HL-60 (cell line): ENCODE measurements around the gene B3GALNT2.

ENCODE experiments used
- GABPA ChIP-seq: IDR thresholded peaks from 2 replicates; pipeline ENCODE4 v1.6.1; 2012; ENCODE audit warnings: low read depth
- POLR2AphosphoS5 ChIP-seq: IDR thresholded peaks from 2 replicates; pipeline ENCODE4 v1.6.1; 2012; ENCODE audit warnings: low read depth
- SPI1 ChIP-seq: IDR thresholded peaks from 2 replicates; pipeline ENCODE4 v1.6.1; 2012; ENCODE audit warnings: low read depth, mild to moderate bottlenecking, borderline replicate concordance
- TF ChIP-seq, protein P1 (sequence below): IDR thresholded peaks from one replicate; pipeline ENCODE4 v1.5.1; 2011; ENCODE audit warnings: low read length, control low read depth, inconsistent platforms; ENCODE audit not compliant: insufficient read depth
- TF ChIP-seq, protein P2 (sequence below): IDR thresholded peaks from 2 replicates; pipeline ENCODE4 v1.6.1; 2012; ENCODE audit warnings: low read depth; ENCODE audit not compliant: insufficient replicate concordance

DNA sequence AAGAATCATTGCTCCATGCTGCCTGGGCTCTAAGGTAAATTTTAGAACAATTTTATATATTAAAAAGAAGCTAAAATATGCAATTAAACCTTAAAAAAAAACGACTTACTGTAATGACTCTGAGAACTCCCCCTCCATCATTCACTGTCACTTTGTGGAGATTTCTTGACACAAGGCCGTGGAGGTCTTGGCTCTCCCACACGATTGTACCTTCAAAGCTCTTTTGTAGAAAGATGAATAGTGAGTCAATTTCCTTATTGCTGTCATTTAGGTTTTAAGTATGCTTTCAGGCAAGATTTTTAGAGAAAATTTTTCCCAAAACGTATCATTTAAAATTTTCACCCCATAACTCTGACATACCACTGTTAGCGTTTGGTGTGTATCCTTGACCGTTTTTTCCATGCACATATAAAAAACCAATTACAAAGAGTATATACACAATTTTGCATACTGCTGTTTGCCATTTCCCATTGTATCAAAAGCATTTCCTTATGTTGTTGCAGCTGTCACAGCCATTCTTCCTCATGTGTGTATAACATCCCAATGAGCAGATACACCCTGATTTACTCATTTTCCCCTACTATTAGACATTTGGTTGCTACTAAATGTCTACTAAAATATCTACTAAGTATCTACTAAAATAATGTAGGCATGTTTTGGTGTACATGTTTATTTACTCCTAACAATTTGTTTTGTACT lies 33.4 kb downstream of the B3GALNT2 start:
- TF ChIP-seq, protein P1, sequence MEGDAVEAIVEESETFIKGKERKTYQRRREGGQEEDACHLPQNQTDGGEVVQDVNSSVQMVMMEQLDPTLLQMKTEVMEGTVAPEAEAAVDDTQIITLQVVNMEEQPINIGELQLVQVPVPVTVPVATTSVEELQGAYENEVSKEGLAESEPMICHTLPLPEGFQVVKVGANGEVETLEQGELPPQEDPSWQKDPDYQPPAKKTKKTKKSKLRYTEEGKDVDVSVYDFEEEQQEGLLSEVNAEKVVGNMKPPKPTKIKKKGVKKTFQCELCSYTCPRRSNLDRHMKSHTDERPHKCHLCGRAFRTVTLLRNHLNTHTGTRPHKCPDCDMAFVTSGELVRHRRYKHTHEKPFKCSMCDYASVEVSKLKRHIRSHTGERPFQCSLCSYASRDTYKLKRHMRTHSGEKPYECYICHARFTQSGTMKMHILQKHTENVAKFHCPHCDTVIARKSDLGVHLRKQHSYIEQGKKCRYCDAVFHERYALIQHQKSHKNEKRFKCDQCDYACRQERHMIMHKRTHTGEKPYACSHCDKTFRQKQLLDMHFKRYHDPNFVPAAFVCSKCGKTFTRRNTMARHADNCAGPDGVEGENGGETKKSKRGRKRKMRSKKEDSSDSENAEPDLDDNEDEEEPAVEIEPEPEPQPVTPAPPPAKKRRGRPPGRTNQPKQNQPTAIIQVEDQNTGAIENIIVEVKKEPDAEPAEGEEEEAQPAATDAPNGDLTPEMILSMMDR, result no peak
- TF ChIP-seq SPI1 (no peak), POLR2AphosphoS5 (no peak), GABPA (no peak)
- TF ChIP-seq, protein P2, sequence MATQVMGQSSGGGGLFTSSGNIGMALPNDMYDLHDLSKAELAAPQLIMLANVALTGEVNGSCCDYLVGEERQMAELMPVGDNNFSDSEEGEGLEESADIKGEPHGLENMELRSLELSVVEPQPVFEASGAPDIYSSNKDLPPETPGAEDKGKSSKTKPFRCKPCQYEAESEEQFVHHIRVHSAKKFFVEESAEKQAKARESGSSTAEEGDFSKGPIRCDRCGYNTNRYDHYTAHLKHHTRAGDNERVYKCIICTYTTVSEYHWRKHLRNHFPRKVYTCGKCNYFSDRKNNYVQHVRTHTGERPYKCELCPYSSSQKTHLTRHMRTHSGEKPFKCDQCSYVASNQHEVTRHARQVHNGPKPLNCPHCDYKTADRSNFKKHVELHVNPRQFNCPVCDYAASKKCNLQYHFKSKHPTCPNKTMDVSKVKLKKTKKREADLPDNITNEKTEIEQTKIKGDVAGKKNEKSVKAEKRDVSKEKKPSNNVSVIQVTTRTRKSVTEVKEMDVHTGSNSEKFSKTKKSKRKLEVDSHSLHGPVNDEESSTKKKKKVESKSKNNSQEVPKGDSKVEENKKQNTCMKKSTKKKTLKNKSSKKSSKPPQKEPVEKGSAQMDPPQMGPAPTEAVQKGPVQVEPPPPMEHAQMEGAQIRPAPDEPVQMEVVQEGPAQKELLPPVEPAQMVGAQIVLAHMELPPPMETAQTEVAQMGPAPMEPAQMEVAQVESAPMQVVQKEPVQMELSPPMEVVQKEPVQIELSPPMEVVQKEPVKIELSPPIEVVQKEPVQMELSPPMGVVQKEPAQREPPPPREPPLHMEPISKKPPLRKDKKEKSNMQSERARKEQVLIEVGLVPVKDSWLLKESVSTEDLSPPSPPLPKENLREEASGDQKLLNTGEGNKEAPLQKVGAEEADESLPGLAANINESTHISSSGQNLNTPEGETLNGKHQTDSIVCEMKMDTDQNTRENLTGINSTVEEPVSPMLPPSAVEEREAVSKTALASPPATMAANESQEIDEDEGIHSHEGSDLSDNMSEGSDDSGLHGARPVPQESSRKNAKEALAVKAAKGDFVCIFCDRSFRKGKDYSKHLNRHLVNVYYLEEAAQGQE, result no peak
